HG02588 (cell line): ENCODE results near the gene FAM221A.
"Not testable (repeated sequence)": the region's sequence is repeated elsewhere in the genome, so short reads cannot be mapped to it uniquely, and the experiment has no call there.

Source experiments
- ATAC-seq: cut with Tn5 transposase; IDR thresholded peaks from one replicate; pipeline ENCODE4 v1.9.1; 2021; ENCODE audit warnings: mild to moderate bottlenecking, moderate library complexity; ENCODE audit not compliant: unreplicated experiment

The FAM221A gene

DNA sequence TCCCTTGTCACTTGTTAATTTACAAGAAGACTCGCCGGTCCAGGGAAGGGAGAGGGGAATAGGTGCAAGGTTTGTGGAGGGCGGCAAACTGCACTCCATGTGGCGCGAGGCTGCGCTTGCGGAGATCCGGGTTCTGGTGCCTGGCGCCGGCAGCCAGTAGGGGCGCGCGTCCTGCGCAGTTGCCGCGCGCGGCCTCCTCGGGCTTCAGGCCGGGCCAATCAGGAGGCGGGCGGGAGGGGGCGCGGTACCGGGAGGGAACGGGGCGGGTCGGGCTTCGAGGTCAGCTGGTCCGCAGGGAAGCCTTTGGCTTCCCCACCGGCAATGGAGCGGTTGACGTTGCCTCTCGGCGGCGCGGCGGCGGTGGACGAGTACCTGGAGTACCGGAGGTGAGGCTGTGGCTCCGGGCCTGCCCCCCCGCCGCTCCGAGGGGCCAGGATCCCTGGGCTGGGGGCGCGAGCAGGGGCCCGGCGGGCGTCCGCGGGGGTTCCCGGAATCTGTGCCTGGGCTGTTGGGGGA is at the start of gene FAM221A:
FAM221A (plus strand) TSS at position 302 of the 516 bp plus-strand sequence; CDS start at position 322, 20 bp downstream.
- peak; percentile 99 for ATAC-seq

DNA sequence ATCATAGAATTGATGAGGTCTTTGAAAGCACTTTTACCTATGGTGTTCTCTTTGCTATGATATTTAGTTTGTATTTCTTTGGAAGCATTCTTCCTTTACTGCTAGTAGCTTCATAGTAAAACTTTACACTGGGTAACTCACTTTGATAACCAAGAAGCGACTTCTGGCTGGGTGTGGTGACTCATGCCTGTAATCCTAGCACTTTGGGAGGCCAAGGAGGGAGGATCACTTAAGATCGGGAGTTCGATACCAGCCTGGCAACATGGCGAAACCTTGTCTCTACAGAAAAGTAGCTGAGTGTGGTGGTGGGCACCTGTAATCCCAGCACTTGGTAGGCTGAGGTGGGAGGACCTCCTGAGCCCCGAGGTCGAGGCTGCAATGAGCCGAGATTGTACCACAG is 46.6 kb upstream of the FAM221A start:
- ATAC-seq, result no peak

DNA sequence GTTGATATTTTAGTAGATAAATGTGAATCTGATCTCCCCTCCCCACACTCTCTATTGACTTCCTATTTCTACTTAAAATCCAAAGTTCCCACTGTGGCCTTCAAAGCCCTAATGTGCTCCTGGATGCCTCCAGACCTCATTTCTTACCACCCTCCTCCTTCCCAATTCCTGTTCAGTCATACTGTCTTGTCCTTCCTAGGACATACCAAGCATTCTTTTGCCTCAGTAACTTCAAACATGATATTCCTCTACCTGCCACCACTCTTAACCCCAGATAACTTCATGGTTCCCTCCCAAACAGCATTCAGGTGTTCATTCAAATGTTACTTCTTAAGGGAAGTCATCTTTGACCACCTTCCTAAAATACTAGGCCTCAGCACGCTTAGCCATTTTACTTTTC is 34.2 kb upstream of the FAM221A start:
- no peak for ATAC-seq

- ATAC-seq, result no peak
These were observed 26.1 kb upstream of the FAM221A start for GRCh38 chr7:23653942-23654341.

DNA sequence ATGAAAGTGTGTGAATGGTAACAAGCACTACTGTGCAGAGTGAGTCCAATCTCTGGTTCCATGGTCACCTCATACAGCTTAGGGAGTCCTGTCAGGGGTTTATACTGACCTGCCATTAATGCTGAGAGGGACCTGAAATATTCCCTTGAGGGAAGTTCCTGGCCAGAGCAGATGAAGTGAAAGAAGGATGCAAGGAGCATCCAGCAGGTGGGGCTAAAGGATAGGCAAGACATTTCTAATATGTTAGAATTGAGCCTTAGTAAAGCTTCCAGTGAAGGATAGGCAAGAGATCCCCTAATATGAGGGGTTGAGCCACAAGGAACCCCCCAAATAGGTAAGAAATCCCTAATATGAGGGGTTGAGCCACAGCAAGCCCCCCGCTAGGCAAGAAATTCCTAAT is 25.5 kb upstream of the FAM221A start:
- ATAC-seq, result no peak

DNA sequence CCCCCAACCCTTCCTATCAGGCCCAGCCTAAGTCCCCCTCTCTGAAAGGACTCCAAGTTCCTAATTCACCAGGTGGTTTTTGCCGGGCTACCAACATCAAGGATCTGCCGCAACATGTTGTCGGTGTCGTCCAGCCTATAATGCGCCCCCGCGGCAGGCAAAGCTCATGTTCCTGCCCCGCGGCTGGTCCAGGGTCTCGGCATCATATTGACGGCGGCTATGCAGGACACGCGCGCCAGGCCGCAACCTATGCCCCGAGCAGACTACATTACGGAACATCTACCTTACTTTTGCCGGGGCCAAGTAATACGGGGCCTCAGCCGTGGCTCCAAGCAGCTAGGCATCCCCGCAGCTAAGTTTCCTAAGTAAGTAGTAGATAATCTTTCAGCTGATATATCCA is 24.6 kb upstream of the FAM221A start:
- ATAC-seq, result no peak

GRCh38 chr7:23658831-23659427 is 21.1 kb upstream of the FAM221A start:
- no peak for ATAC-seq

GRCh38 chr7:23661385-23661784 is 18.6 kb upstream of the FAM221A start:
- no peak for ATAC-seq

DNA sequence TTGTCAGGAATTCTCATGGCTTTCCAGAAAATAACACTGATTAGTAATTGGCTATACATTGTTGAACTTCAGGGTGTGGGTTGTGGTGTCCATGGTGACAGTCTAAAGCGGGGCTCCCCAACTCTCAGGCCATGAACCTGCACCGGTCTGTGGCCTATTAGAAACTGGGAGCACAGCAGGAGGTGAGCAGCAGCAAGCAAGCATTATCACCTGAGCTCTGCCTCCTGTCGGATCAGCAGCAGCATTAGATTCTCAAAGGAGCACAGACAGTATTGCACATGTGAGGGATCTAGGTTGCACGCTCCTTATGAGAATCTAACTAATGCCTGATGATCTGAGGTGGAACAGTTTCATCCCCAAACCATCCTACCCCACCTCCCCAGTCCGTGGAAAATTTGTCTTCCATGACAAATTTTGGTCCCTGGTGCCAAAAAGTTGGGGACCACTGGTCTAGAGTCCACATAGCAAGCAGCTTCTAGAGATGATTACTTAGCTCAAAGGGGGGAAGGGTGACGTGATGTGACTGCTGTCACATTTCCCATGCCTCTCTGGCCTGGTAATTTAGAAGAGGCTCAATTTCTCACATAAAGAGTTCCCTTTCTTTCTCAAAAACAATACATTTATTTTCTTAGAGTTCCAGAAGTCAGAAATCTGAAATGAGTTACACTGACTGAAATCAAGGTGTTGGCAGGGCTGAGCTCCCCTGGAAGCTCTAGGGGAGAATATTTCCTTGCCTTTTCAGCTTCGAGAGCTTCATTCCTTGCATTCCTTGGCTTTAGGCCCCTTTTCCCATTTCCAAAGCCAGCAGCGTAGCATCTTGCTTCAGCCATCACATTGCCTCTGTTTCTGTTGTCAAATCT is 17.6 kb upstream of the FAM221A start:
- ATAC-seq, result no peak

- ATAC-seq, result no peak
These were observed 17.1 kb upstream of the FAM221A start for GRCh38 chr7:23662984-23663313.

DNA sequence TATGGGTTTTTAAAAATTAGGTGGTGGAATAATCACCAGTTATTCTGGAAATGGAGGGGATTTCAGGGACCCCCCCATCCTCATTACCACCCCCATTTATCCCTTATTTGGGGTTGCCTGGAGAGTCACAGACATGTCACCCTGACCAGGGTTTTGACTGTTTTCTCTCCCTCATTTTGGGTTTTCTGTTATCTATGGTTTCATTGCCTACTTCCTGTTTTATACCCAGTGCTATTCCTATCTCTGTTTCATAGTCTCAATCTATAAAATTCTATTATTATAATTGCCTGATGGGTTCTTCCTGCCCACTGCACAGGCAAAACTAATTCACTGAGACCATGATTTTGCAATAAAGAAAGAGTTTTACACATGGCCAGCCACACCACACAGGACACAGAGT is 15.9 kb upstream of the FAM221A start:
- no peak for ATAC-seq

- no peak for ATAC-seq
These were observed 8.0 kb upstream of the FAM221A start for GRCh38 chr7:23672033-23672432.

DNA sequence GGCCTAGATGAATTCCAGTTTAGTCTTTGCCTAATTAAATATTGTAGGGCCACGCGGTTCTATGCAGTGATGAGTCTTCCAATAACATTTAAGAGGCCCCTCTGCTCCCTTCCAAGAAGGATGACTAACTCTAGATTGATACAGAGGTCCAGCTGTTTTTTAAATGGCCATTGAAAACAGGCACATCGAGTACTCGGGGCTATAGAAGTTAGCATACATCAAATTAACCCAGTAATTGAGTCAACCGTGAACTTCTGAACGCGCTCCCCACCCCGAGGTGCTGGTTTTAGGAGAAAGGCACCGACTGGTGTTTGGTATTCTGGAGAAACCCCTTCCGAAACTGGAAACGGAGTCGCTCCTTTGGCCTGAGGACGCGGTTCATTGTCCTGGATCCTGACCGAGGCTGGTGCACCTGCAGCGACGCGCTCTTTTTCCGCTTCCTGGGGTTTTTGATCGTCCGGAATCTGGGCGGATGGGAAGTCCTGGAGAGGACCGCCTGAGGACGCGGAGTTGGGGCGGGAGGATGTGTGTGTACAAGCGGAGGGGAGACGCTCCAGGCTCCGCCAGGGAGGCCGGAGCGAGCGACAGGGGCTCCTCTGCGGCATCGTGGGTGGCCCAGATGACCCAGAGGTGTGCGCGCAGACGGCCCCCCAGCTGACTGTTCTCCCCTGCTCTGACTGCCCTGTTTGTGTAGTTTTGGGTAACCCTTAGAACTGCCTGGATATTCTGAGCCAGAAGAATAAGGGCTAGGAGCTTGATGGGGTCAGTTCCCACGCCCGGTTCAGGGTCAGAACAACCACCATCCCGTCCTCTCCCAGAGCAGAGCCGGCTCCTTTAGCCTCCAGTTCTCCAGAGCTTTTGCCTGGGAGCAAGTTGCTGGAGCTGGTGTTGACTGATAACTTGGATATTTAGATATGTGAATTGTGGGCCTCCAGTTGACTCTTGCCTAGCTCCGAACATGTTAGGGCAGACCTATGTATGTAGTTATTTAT is 711 bp downstream of the FAM221A start:
- peak; percentile 25 for ATAC-seq

GRCh38 chr7:23684041-23684440 is 4.0 kb downstream of the FAM221A start:
- not testable (repeated sequence) for ATAC-seq

DNA sequence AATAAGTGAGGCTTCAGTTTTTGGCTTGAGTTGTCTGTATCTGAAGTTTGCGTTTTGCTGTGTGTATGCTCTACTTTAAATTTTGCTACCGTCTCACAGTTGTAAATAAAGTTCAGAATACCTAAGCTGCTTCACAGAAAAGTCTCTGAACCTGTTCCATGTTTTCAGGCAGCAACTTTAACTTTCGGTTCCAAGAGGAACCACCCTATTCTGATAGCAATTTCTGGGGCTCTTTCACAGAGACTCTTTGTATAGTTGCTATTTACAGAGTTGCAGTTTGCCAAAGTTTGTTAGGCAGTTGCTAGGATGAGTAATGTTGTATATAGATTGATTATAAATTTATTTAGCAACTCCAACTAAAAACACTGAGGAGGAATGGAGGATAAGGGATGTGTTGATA is 5.7 kb downstream of the FAM221A start:
- ATAC-seq, result no peak

DNA sequence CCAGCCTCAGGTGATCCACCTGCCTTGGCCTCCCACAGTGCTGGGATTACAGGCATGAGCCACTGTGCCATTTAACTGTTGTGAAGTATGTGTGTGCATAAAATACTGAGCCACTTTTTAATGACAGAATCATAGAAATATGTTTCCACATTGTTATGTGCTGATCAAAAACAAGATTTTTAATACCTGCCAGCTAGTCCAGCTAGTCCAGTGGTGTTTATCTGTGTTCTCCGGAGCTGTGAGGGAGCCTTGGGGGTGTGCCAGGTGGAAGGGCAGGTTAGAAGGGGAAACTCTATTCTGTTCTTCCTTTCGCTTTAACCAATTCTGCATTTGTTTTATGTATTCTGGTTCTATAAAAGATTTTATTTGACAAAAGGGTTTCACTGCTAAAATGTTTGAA is 7.0 kb downstream of the FAM221A start:
- ATAC-seq, result no peak

DNA sequence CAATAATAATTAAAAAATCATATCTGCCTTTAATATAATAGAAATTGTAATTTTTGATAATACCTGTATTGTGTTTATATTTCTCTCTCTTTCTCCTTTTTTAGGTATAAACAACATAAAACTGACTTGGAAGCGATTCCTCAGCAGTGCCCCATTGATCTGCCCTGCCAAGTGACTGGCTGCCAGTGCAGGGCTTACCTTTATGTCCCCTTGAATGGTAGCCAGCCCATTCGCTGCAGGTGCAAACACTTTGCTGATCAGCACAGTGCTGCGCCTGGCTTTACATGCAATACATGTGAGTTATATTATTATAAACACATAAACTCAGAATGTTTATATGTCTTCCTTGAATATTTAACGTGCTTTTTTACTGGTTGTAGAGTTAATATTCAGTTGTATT is 9.2 kb downstream of the FAM221A start:
- no peak for ATAC-seq

GRCh38 chr7:23691320-23691719 is 11.3 kb downstream of the FAM221A start:
- no peak for ATAC-seq

DNA sequence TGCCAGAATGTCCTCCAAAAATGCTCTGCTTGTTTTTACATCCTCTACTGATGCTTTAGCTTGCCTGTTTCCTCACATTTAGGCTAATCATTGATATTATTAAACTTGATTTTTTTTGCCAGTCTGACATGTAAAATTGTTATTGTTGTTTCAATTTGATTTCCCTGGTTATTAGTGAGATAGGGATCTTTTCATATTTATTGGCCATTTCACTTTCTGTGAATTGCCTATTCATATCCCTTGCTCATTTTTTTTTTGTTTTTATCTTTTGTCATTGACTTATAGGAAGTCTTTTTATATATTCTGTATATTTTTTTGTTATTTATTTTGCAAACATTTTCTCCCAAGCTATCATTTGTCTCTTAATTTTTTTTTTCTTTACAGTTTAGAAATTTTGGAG is 13.2 kb downstream of the FAM221A start:
- ATAC-seq, result no peak

DNA sequence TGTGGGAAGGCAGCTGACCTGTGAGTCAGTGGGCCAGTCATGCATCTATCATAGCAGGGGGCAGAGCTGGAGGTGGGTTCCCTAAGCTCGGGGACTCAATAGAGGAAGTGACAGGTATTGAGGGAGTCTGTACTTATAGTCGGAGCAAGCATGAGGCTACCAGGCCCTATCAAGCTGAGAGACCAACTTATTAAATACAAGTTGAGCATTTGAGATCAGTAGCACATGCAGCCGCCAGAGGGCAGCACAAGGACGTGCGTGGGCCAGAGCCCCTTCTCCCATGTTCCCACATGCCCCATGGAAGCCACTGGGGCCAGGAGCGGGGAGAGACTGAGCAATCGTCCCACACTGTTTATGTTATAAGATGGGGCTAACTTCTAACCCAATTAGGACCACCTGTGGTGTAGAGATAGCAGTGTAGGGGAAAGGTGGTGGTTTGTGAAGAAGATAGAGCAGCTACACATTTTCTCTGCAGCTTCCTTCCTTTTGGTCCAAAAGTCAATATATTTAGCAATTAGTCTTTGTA is 17.0 kb downstream of the FAM221A start:
- ATAC-seq, result peak; percentile 57

DNA sequence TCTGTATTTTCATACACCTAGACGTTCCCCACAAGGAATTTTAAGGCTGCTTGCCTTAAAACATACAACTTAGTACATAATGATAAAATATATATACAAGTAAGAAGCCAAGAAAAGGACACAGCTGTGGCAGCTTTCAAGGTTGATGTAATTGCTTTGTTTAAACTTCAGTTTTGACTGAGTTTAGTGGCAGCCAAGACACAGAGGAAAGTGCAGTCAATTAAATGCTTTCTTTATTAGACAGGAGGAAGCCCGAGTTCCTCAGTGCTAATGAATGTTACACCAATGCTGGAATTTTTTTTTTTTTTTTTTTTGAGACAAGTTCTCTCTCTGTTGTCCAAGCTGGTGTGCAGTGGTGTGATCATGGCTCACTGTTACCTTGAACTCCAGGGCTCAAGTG is 18.8 kb downstream of the FAM221A start:
- ATAC-seq, result no peak
